Renal cortex interstitium (tissue), 11 donors: ENCODE measurements around the gene CSTPP1. TPM values are rescaled to one million over a fixed set of nuclear protein-coding genes. Genes with fewer than 3 reads are reported as not detected.
"Not testable (repeated sequence)": the region's sequence is repeated elsewhere in the genome, so short reads cannot be mapped to it uniquely, and the experiment has no call there.

Experiments
- DNase-seq, 11 donors: peaks; one replicate each; pipeline ENCODE4 v3.0.0-alpha.2; 2013; ENCODE audit warnings: low read depth in 9 of 11, low spot score in 4 of 11; ENCODE audit errors: extremely low read depth in 1 of 11
- polyA plus RNA-seq, 3 donors: library from polyadenylated mRNA; unstranded; fragments of 120-200 nt; gene quantifications; one replicate each; pipeline ENCODE4 v1.2.1, GENCODE V29; 2013; ENCODE audit not compliant: insufficient read length in 3 of 3

CSTPP1 gene
- polyA plus RNA-seq, 3 donors = 52.7 to 58.9 (median 53.7) TPM

DNA sequence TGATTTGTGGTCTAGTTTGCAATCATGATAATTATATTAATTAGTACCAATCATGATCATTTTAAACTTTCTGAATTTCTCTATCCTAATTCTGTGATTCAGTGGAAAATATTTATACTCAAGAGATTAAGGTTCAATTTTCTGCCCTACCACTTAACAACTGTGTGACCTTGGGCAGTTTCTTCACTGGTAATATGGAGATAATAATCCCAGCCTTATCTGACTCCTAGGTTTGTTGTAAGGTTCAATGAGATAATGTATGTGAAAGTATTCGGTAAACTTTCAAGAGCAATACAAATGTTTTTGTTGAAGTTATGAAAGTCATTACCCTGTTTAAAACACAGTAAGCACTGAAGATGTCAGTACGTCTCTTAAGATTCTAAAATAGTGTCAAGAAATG is 36.3 kb downstream of the CSTPP1 start:
- no peak for DNase-seq

DNA sequence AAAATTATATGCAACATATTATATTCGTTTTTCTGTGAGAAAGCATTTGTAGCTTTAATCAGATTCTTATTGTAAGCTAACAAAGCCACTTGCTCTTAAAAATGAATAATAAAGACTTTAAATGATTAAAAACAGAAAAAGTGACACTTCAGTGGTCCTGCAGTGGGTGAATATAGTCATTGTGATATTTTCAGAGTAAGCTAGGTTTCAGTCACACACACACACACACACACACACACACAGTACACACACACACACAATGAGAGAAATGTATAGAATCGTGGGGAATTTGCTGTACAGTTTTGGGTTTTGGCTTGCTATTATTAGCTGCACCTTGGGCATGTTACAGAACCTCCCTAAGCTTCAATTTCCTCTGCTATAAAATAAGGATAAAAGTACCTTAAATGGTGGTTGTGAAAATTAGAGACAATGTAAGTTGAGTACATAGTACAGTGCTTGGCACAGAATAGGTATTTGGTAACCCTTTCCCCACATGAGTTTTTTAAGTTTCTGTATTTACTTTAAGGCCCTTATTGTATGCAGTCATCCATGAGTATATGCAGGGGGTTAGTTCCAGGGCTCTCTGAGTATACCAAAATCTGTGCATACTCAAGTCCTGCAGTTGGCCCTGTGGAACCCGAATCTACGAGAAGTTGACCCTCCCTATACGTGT is 39.8 kb downstream of the CSTPP1 start:
- no peak for DNase-seq

DNA sequence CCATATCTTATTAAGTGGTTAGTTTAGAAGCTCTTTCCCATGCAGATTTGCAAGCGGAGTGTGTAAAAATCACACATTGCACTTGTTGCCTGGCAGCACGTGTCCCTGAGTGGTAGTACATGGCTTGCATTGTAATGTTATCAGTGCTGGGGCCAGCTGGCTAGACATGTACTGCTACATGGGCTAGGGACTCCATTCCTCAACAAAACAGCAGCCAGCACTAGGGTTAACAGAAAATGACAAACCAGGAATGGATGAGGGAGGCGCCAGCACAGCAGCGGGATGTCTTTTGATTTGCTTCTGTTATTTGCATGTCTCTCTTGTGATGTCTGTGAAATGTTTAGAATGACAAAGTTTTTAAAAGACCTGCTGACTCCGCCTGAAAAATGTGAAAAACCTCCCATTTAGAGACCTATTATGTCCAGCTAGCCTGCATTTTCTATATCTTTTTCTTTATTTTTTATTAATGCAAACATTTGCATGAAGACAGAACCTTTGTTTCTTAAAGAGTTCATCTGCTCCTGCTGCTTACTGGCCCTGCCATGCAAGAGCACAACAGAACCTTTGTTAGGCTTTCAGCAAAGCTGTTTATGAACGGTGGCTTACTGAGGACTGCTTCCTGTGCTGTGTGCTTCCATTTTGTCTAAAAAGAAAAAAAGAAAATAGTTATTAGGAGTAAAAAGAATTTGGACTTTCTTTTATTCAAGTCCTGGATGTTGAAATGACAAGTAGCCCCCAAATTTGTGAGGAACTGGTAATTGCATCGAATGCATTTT is 40.7 kb downstream of the CSTPP1 start:
- no peak for DNase-seq

DNA sequence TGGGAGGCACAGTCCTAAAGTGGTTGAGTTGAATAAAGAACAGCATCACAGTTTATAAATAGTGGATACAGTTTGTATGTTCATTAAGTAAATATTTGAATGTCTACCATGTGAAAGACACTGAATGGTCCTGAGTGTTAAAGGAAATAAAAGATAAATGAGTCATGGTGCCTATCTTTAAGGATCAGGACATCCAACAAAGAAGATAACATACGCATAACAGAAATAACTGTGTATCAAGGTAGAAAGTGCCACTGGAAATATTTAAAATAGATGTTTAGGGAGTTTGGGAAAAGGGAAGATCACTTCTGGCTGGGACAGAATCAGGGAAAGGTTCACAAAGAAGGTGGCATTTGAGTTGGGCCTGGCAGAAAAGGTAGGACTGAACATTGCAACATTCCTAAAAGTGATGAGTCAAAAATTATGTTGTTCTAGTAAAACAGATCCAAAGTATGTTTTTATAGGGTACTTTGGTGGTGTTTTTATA is 41.5 kb downstream of the CSTPP1 start:
- DNase-seq = no peak

DNA sequence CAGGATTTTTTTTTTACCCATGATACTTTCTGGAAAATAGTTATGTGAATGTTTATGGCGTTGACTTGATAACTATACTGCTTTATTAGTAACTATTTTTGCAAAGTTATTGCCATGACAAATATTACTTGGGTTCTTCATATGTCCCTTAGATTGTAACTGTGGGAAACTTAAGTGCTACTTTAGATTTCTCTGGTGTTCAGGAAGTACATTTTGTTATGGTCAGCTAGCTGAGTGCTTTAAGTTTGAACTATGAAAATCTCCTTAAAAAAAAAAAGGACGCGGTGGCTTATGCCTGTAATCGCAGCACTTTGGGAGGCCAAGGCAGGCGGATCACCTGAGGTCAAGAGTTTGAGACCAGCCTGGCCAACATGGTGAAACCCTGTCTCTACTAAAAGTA is 42.8 kb downstream of the CSTPP1 start:
- no peak for DNase-seq

DNA sequence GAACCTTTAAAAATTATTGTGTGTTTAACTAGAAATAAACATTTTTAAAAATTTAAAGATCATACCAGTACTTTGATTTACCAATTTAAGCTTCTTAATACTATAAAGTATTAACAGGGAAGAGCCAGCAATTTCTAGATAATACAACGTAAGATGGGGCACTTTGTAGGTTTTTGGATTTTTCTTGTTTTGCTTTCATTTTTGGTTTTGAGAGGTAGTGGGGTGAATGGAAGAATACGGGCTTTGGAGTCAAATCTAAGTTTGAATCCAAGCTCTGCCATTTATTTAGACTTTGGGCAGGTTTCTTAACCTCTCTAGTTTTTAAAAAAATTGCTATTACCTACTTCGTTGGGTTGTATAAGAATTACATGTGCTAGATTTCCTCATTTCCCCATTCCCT is 44.9 kb downstream of the CSTPP1 start:
- no peak for DNase-seq

DNA sequence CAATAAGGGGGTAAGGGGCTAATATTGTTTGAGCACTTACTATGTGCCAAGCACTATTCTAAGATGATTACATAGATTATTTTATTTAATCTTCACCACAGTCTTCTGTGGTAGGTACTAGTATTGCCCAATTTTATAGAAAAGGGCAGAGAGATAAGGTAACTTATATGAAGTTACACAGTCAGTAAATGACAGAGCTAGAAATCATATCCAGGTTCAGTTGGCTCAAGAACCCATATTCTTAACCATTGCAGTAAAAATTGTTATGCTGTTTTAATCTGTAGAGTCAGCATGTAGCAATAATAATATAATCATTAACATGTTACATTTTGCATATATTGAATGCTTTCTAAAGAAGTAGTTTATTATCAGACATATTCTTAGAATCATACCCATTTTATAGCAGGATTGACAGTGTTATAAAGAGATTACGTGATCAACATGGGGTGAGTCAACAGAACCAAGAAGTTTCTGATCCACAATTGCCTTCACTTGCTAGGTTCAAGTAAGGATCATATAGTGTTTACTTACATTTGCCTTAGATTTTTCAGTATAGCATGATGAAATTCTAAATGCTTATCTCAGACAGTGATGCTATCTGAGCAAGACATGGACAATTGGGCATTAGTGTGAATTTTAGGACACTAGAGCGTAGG is 46.4 kb downstream of the CSTPP1 start:
- DNase-seq = no peak

DNA sequence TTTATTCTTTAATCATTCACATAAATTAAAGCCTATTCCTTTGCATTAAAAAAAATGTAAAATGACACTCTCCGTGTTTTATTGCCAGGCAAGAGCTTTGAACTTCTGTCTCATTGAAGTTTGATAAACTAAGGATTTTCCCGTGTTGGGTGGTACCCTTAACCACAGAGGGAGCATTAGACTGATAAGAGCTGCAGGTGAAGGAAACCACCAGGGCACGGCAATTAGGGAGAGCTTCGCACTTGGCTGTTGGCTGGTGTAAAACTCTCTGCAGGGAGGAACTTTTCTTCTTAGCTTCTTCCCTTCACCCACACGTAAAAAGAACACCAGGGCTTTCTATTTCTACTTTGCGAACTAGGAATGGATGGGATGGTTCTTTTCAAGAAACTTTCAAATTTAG is 47.0 kb downstream of the CSTPP1 start:
- DNase-seq = no peak

DNA sequence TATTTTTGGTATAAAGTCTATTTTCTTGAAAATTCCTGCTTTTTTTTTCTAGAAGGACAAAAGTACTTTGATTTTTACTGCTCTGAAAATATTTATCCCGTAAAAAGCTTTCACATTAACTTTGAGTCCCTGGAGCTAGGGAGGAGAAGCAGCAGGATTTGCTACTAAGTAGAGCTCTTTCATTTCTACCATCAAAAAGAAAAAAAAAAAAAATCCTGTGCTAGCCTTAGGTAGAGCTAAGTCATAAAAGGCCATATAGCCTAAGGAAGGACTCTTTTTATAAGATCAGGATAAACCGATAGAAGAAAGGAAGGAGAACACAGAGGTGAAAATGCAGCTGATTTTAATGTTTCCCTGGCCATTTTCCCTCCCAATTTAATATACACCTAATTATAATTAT is 48.0 kb downstream of the CSTPP1 start:
- DNase-seq = no peak

DNA sequence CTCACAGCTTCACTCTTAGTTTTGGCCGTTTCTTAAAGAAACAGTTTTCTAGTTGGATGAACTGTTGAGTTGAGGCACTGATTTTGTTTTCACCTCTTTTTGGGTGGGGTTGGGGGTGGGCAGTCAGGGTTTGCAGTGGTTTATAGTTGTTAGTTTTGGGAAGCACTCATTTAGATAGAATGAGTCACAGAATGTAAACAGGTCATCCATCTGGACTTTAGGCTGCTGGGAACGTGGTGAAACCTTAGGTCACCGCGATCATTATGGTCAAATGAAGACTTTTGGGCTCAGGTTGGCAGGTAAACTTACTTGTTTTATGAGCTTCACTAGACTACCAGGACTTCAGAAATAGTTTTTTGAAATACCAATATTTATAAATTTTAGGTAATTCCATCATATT is 48.4 kb downstream of the CSTPP1 start:
- DNase-seq = no peak

DNA sequence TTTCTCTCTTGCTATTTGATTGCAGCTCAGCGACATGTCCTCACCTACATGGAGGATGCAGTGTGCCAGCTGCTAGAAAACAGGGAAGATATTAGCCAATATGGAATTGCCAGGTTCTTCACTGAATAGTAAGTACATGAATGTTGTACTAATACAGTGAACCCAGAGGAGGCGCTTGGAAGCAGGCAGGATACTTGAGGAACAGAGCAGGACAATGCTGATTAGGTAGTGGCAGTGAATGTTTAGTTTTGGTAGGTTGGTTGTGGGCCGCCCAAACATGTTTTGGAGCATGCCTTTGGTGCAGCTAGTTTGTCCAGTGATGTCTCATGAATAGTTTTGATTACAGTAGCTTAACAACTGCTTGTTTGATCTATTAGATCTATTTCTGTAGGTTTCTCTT is 50.6 kb downstream of the CSTPP1 start:
- no peak for DNase-seq

DNA sequence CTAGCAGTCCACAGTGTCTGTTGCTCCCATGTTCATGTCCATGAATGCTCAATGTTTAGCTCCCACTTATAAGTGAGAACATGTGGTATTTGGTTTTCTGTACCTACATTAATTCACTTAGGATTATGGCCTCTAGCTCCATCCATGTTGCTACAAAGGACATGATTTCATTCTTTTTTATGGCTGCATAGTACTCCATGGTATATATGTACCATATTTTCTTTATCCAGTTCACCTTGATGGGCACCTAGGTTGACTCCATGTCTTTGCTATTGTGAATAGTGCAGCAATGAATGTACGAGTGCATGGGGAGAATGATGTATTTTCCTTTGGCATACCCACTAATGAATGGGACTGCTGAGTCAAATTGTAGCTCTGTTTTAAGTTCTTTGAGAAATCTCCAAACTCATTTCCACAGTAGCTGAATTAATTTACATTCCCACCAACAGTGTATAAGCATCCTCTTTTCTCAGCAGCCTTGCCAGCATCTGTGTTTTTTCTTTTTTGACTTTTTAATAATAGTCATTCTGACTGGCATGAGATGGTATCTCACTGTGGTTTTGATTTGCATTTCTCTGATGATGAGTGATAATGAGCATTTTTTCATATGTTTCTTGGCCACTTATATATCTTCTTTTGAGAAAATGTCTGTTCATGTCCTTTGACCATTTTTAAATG is 53.4 kb downstream of the CSTPP1 start:
- DNase-seq = not testable (repeated sequence)

DNA sequence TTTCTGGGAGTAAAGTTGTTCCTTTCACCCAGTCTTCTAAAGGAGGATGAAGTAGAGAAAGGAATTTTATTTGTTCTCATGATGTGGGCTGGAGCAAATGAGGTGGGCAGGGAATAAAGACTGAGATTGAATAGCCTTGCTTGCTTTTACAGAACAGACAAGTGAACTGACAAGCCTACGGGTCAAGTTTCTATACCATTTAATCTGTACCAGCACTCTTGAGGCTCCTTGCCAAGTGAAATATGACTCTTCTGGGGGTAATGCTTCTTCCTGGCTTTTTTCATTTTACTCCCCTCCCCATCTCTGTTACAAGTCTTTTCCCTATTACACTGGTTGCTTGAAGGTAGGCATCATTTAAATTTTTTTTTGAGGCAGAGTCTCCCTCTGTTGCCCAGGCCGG is 54.8 kb downstream of the CSTPP1 start:
- DNase-seq = no peak

DNA sequence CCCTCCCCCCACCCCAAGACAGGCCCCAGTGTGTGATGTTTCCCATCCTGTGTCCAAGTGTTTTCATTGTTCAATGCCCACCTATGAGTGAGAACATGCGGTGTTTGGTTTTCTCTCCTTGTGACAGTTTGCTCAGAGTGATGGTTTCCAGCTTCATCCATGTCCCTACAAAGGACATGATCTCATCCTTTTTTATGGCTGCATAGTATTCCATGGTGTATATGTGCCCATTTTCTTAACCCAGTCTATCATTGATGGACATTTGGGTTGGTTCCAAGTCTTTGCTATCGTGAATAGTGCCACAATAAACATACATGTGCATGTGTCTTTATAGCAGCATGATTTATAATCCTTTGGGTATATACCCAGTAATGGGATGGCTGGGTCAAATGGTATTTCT is 55.8 kb downstream of the CSTPP1 start:
- not testable (repeated sequence) for DNase-seq

DNA sequence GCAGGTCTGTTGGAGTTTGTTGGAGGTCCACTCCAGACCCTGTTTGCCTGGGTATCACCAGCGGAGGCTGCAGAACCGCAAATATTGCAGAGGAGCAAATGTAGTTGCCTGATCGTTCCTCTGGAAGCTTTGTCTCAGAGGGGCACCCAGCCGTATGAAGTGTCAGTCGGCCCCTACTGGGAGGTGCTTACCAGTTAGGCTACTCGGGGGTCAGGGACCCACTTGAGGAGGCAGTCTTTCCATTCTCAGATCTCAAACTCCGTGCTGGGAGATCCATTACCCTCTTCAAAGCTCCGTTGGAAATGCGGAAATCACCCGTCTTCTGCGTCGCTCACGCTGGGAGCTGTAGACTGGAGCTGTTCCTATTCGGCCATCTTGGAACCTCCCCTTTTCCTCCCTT is 61.2 kb downstream of the CSTPP1 start:
- not testable (repeated sequence) for DNase-seq

DNA sequence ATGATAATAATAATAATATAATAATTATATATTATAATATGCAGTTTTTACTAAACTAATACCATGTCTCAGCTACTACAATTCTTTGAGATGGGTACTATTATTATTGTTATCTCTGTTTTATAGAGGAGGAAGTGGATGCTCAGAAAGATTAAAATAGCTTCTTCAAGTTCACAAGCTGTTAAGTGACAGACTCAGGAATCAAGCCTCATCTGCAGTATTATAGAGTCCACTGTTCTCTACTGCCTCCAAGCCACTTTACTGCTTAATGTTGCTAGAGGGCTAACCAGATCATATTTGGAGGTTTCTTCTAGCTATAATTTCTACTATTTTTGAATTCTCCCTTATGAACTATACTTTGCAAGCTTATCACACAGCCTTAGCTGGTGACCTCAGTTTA is 62.7 kb downstream of the CSTPP1 start:
- no peak for DNase-seq

DNA sequence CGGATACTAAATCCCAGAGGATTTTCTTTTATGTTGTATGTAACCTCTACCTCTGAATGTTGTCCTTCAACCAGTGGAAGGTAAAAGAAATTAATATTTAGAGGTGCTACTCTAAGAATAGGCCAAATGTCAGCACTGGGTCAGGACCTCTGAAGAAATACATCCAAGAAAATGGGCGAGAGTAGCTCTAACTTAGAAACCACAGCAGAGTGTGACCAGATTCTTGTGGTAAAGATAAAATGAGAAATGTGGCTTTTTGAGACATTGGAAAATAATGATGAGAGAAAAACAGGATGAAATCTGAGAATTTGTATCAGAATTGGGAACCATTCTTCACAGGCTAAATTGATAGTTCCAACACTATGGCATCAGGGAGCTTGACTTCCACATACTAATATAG is 63.5 kb downstream of the CSTPP1 start:
- DNase-seq = no peak

DNA sequence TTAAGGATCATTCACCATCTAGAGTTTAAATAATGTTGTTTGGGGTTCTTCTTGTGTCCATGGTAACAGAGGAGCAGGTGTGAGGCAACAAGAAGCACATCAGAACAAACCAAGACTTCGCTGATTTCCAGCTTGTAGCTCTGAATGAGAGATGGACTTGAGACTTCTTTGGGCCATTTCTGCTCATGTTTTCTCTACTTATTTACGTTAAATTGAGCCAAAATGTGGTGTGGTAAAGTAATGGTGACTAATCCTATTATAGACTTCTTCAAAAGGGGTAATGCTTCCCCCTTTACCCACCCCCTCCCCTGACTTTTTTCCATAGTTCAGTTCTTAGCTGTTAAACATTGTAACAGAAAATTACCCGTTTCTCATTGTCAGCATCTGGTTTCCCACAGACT is 65.2 kb downstream of the CSTPP1 start:
- no peak for DNase-seq

DNA sequence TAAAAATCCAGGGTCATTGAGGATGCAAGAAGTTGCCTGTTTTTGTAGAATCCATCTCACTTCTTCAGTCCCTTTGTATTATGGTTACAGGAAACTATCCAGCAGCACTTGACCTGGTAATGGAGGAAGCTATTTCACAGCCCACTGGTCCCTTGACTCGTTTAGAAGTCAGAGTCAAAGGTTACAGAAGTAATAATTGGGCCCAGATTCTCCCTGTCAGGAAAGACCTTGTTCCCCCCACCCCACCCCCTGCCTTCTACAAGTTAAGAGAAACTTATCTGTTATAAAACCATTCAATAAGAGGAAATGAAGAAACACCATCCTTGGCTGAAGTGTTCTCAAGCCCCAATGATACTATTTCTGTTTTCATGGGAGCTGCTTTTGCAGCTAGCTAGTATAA is 65.8 kb downstream of the CSTPP1 start:
- DNase-seq = peak in 1 of 11 donors; percentile 24
